Measurements from ENCODE around the gene CYP17A1.
"Not testable (repeated sequence)": the region's sequence is repeated elsewhere in the genome, so short reads cannot be mapped to it uniquely, and the experiment has no call there.

Gene CYP17A1

GRCh38 chr10:102835007-102835482 is 2.2 kb downstream of the CYP17A1 start:
- peak; percentile 60 for DNase-seq (ENCODE audit: low read depth)

- no peak for DNase-seq (ENCODE audit: low read depth)
These were observed 3.1 kb downstream of the CYP17A1 start for GRCh38 chr10:102834143-102834542.

- no peak for DNase-seq (ENCODE audit: low read depth)
These were observed 4.2 kb downstream of the CYP17A1 start for GRCh38 chr10:102832987-102833386.

- DNase-seq (ENCODE audit: low read depth) = no peak
These were observed 5.0 kb downstream of the CYP17A1 start for GRCh38 chr10:102832248-102832647.

GRCh38 chr10:102831322-102832071 is 5.7 kb downstream of the CYP17A1 start:
- DNase-seq (ENCODE audit: low read depth) = no peak

GRCh38 chr10:102827597-102827975 is 9.6 kb downstream of the CYP17A1 start:
- DNase-seq (ENCODE audit: low read depth) = no peak

GRCh38 chr10:102826148-102826796 is 10.9 kb downstream of the CYP17A1 start:
- DNase-seq (ENCODE audit: low read depth) = no peak

- no peak for DNase-seq (ENCODE audit: low read depth)
These were observed 12.5 kb downstream of the CYP17A1 start for GRCh38 chr10:102824664-102825063.

GRCh38 chr10:102822222-102822621 is 15.0 kb downstream of the CYP17A1 start:
- no peak for DNase-seq (ENCODE audit: low read depth)

GRCh38 chr10:102820008-102820407 is 17.2 kb downstream of the CYP17A1 start:
- not testable (repeated sequence) for DNase-seq (ENCODE audit: low read depth)

- DNase-seq (ENCODE audit: low read depth) = no peak
These were observed 18.2 kb downstream of the CYP17A1 start for GRCh38 chr10:102819054-102819453.

- no peak for DNase-seq (ENCODE audit: low read depth)
These were observed 20.0 kb downstream of the CYP17A1 start for GRCh38 chr10:102817175-102817574.

GRCh38 chr10:102815790-102816549 is 21.2 kb downstream of the CYP17A1 start:
- no peak for DNase-seq (ENCODE audit: low read depth)

- no peak for DNase-seq (ENCODE audit: low read depth)
These were observed 22.1 kb downstream of the CYP17A1 start for GRCh38 chr10:102814873-102815661.

- no peak for DNase-seq (ENCODE audit: low read depth)
These were observed 22.8 kb downstream of the CYP17A1 start for GRCh38 chr10:102814453-102814871.

GRCh38 chr10:102813734-102814452 is 23.3 kb downstream of the CYP17A1 start:
- DNase-seq (ENCODE audit: low read depth) = no peak

- DNase-seq (ENCODE audit: low read depth) = no peak
These were observed 24.1 kb downstream of the CYP17A1 start for GRCh38 chr10:102813017-102813541.

- no peak for DNase-seq (ENCODE audit: low read depth)
These were observed 24.9 kb downstream of the CYP17A1 start for GRCh38 chr10:102812231-102812876.

- no peak for DNase-seq (ENCODE audit: low read depth)
These were observed 25.9 kb downstream of the CYP17A1 start for GRCh38 chr10:102811346-102811745.

- no peak for DNase-seq (ENCODE audit: low read depth)
These were observed 28.8 kb downstream of the CYP17A1 start for GRCh38 chr10:102808380-102808779.
